GM12891 (cell line): ENCODE data around the gene CSMD2.

Experiments
- PAX5 ChIP-seq: IDR thresholded peaks from 2 replicates; pipeline ENCODE4 v1.6.1; 2011; ENCODE audit warnings: low read length, moderate library complexity, mild to moderate bottlenecking; ENCODE audit not compliant: insufficient read depth, severe bottlenecking
- POLR2A ChIP-seq: IDR thresholded peaks from 2 replicates; pipeline ENCODE4 v1.6.1; 2011; ENCODE audit warnings: low read depth, low read length, control low read depth
- POLR2AphosphoS5 ChIP-seq: IDR thresholded peaks from 2 replicates; pipeline ENCODE4 v1.6.1; 2011; ENCODE audit warnings: low read depth, low read length, control low read depth
- POU2F2 ChIP-seq: IDR thresholded peaks from 2 replicates; pipeline ENCODE4 v1.6.1; 2011; ENCODE audit warnings: low read depth, mild to moderate bottlenecking, control low read depth, low read length, moderate library complexity
- TAF1 ChIP-seq: IDR thresholded peaks from 2 replicates; pipeline ENCODE4 v1.6.1; 2011; ENCODE audit warnings: low read depth, low read length, control low read depth

GRCh38 chr1:33696962-33697361 is 468.1 kb downstream of the CSMD2 start:
- no peak for TF ChIP-seq POLR2A
- no peak for TF ChIP-seq TAF1
- no peak for TF ChIP-seq POLR2AphosphoS5
- no peak for TF ChIP-seq POU2F2
- TF ChIP-seq PAX5 = no peak
